GM23338 (cell line): Measurements from ENCODE around the gene ERC1. TPM values are rescaled to one million over a fixed set of nuclear protein-coding genes. Genes with fewer than 3 reads are reported as not detected.

Source experiments
- ATAC-seq: fragments of 200-7000 bp; cut with Tn5 transposase; 3 replicates; pipeline ENCODE4 v1.9.1; 2020
- DNase-seq: peaks from one replicate; pipeline ENCODE4 v3.0.0-alpha.2; 2015; ENCODE audit warnings: low spot score
- H2AFZ ChIP-seq: fragments of 200-600 bp; sonication (generic); 2 replicates; pipeline ENCODE4 v1.8.0; 2016; ENCODE audit warnings: antibody characterized with exemption, mild to moderate bottlenecking, moderate library complexity
- H3F3A ChIP-seq: fragments of 200-600 bp; sonication (generic); replicated peaks from 2 replicates; pipeline ENCODE4 v1.8.0; 2017; ENCODE audit warnings: antibody characterized with exemption, mixed run types, low read depth
- H3K27ac ChIP-seq: fragments of 200-600 bp; sonication (generic); 2 replicates; pipeline ENCODE4 v1.6.1; 2016; ENCODE audit warnings: low read depth
- H3K27me3 ChIP-seq: fragments of 200-600 bp; sonication (generic); 2 replicates; pipeline ENCODE4 v1.8.0; 2016; ENCODE audit warnings: mild to moderate bottlenecking, mixed run types, moderate library complexity; ENCODE audit not compliant: insufficient read depth
- H3K36me3 ChIP-seq: fragments of 200-600 bp; sonication (generic); 2 replicates; pipeline ENCODE4 v1.8.0; 2016; ENCODE audit warnings: mild to moderate bottlenecking; ENCODE audit not compliant: insufficient read depth
- H3K4me1 ChIP-seq: fragments of 200-600 bp; sonication (generic); 2 replicates; pipeline ENCODE4 v1.8.0; 2016; ENCODE audit warnings: mild to moderate bottlenecking, moderate library complexity; ENCODE audit not compliant: insufficient read depth
- H3K4me2 ChIP-seq: fragments of 200-600 bp; sonication (generic); 2 replicates; pipeline ENCODE4 v1.7.1; 2017; ENCODE audit warnings: mixed run types
- H3K4me3 ChIP-seq: fragments of 200-600 bp; sonication (generic); 2 replicates; pipeline ENCODE4 v1.6.1; 2016; ENCODE audit warnings: mixed run types
- H3K79me2 ChIP-seq: fragments of 200-600 bp; sonication (generic); replicated peaks from 2 replicates; pipeline ENCODE4 v1.8.0; 2017; ENCODE audit warnings: mild to moderate bottlenecking; ENCODE audit not compliant: insufficient read depth
- H3K9me2 ChIP-seq: fragments of 200-600 bp; sonication (generic); 2 replicates; pipeline ENCODE4 v1.8.0; 2017; ENCODE audit not compliant: insufficient read depth
- H4K20me1 ChIP-seq: fragments of 200-600 bp; sonication (generic); replicated peaks from 2 replicates; pipeline ENCODE4 v1.8.0; 2017; ENCODE audit warnings: mild to moderate bottlenecking; ENCODE audit not compliant: insufficient read depth
- H3K27ac Mint-ChIP-seq: 2 replicates; pipeline ENCODE4 v1.8.0; 2020; ENCODE audit warnings: inconsistent platforms, mild to moderate bottlenecking, moderate library complexity, mixed read lengths
- H3K27me3 Mint-ChIP-seq: 3 replicates; pipeline ENCODE4 v1.8.0; 2022; ENCODE audit warnings: low read depth, mild to moderate bottlenecking, moderate library complexity, mixed read lengths, inconsistent platforms; ENCODE audit not compliant: insufficient read depth, poor library complexity
- H3K36me3 Mint-ChIP-seq: 3 replicates; pipeline ENCODE4 v1.8.0; 2021; ENCODE audit warnings: low read depth, mild to moderate bottlenecking, inconsistent platforms, moderate library complexity, mixed read lengths
- H3K4me1 Mint-ChIP-seq: 3 replicates; pipeline ENCODE4 v1.8.0; 2020; ENCODE audit warnings: mild to moderate bottlenecking, inconsistent platforms, mixed read lengths
- H3K4me3 Mint-ChIP-seq: 3 replicates; pipeline ENCODE4 v1.8.0; 2021; ENCODE audit warnings: moderate library complexity, mild to moderate bottlenecking, inconsistent platforms, mixed read lengths
- H3K9me3 Mint-ChIP-seq: 3 replicates; pipeline ENCODE4 v1.8.0; 2020; ENCODE audit warnings: moderate library complexity, mild to moderate bottlenecking, inconsistent platforms, mixed read lengths
- CREB1 ChIP-seq: fragments of 250-450 bp; sonication (Bioruptor Pico); IDR thresholded peaks from 2 replicates; pipeline ENCODE4 v1.5.0; 2020; ENCODE audit warnings: low read depth, mild to moderate bottlenecking, moderate library complexity
- CTCF ChIP-seq, 2 experiments: fragments of 200-600 bp in 1 of 2; sonication (generic) in 1 of 2; conservative IDR thresholded peaks; 2 replicates each; pipeline versions ENCODE4 v1.5.1 to v1.6.1; 2016 to 2017; ENCODE audit warnings: antibody characterized with exemption in 2 of 2, low read depth in 2 of 2, mild to moderate bottlenecking in 2 of 2, moderate library complexity in 1 of 2
- EZH2 ChIP-seq: fragments of 200-600 bp; sonication (generic); IDR thresholded peaks from one replicate; pipeline ENCODE4 v1.8.0; 2017; ENCODE audit warnings: antibody characterized with exemption, mild to moderate bottlenecking, low read depth; ENCODE audit not compliant: unreplicated experiment
- JUNB ChIP-seq: IDR thresholded peaks from one replicate; pipeline ENCODE4 v1.6.1; 2016; ENCODE audit warnings: antibody characterized with exemption; ENCODE audit not compliant: unreplicated experiment
- POLR2AphosphoS5 ChIP-seq: IDR thresholded peaks from 2 replicates; pipeline ENCODE4 v1.6.1; 2016; ENCODE audit warnings: antibody characterized with exemption, low read depth
- STAT1 ChIP-seq: IDR thresholded peaks from one replicate; pipeline ENCODE4 v1.6.1; 2016; ENCODE audit warnings: antibody characterized with exemption; ENCODE audit not compliant: unreplicated experiment
- ZNF114 ChIP-seq: fragments of 250-450 bp; sonication (Bioruptor Pico); IDR thresholded peaks from 2 replicates; pipeline ENCODE4 v1.5.0; 2020; ENCODE audit warnings: mild to moderate bottlenecking, moderate library complexity
- ZNF331 ChIP-seq: fragments of 250-450 bp; sonication (Bioruptor Pico); IDR thresholded peaks from 2 replicates; pipeline ENCODE4 v1.5.0; 2020; ENCODE audit warnings: low read depth, mild to moderate bottlenecking, moderate library complexity
- polyA plus RNA-seq: library from polyadenylated mRNA; unstranded; fragments of >200 nt; fragmentation: Nextera tagmentation; extraction: Ambion mirVana; gene quantifications from 2 replicates; pipeline ENCODE4 v1.2.1, GENCODE V29; 2016
- total RNA-seq: library from RNA; depleted of rRNA; stranded (reverse); fragments of >200 nt; shearing (Covaris generic); gene quantifications from 2 replicates; pipeline ENCODE4 v1.2.3, GENCODE V29; 2014
- TF ChIP-seq, protein P1 (sequence below): IDR thresholded peaks from one replicate; pipeline ENCODE4 v1.6.1; 2018; ENCODE audit warnings: antibody characterized with exemption; ENCODE audit not compliant: unreplicated experiment
- TF ChIP-seq, protein P2 (sequence below): fragments of 250-450 bp; sonication (Bioruptor Pico); IDR thresholded peaks from 2 replicates; pipeline ENCODE4 v1.5.0; 2020; ENCODE audit warnings: mild to moderate bottlenecking, moderate library complexity

Gene ERC1
- total and polyA plus RNA-seq, 2 experiments from 2014 or later = 28.1 to 35.3 TPM

GRCh38 chr12:1517734-1518525 is 526.9 kb downstream of the ERC1 start:
- H3K27me3 Mint-ChIP-seq = peaks cover 16% of the 10 kb centered on the region
- DNase-seq (no peak), ATAC-seq (no peak)
- H3K36me3 Mint-ChIP-seq = peaks cover 4% of the 10 kb centered on the region; the same call in 1 of the 3 replicates
- H3K36me3 ChIP-seq = no peaks in the 10 kb centered on the region
- no peaks in the 10 kb centered on the region for H3K9me2 ChIP-seq
- H3K4me3 ChIP-seq = no peak overlapping the region
- H3K27ac ChIP-seq = no peak overlapping the region
- TF ChIP-seq CTCF (conservative IDR thresholded peaks at IDR 0.05; ENCODE audit: low read depth in 2 of 2) (no peak), ZNF114 (CRISPR knock-in tag) (no peak), STAT1 (no peak), JUNB (no peak), EZH2 (no peak), POLR2AphosphoS5 (no peak), ZNF331 (CRISPR knock-in tag) (no peak), CREB1 (CRISPR knock-in tag) (no peak)
- TF ChIP-seq, protein P1, sequence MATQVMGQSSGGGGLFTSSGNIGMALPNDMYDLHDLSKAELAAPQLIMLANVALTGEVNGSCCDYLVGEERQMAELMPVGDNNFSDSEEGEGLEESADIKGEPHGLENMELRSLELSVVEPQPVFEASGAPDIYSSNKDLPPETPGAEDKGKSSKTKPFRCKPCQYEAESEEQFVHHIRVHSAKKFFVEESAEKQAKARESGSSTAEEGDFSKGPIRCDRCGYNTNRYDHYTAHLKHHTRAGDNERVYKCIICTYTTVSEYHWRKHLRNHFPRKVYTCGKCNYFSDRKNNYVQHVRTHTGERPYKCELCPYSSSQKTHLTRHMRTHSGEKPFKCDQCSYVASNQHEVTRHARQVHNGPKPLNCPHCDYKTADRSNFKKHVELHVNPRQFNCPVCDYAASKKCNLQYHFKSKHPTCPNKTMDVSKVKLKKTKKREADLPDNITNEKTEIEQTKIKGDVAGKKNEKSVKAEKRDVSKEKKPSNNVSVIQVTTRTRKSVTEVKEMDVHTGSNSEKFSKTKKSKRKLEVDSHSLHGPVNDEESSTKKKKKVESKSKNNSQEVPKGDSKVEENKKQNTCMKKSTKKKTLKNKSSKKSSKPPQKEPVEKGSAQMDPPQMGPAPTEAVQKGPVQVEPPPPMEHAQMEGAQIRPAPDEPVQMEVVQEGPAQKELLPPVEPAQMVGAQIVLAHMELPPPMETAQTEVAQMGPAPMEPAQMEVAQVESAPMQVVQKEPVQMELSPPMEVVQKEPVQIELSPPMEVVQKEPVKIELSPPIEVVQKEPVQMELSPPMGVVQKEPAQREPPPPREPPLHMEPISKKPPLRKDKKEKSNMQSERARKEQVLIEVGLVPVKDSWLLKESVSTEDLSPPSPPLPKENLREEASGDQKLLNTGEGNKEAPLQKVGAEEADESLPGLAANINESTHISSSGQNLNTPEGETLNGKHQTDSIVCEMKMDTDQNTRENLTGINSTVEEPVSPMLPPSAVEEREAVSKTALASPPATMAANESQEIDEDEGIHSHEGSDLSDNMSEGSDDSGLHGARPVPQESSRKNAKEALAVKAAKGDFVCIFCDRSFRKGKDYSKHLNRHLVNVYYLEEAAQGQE = no peak
- TF ChIP-seq, protein P2, sequence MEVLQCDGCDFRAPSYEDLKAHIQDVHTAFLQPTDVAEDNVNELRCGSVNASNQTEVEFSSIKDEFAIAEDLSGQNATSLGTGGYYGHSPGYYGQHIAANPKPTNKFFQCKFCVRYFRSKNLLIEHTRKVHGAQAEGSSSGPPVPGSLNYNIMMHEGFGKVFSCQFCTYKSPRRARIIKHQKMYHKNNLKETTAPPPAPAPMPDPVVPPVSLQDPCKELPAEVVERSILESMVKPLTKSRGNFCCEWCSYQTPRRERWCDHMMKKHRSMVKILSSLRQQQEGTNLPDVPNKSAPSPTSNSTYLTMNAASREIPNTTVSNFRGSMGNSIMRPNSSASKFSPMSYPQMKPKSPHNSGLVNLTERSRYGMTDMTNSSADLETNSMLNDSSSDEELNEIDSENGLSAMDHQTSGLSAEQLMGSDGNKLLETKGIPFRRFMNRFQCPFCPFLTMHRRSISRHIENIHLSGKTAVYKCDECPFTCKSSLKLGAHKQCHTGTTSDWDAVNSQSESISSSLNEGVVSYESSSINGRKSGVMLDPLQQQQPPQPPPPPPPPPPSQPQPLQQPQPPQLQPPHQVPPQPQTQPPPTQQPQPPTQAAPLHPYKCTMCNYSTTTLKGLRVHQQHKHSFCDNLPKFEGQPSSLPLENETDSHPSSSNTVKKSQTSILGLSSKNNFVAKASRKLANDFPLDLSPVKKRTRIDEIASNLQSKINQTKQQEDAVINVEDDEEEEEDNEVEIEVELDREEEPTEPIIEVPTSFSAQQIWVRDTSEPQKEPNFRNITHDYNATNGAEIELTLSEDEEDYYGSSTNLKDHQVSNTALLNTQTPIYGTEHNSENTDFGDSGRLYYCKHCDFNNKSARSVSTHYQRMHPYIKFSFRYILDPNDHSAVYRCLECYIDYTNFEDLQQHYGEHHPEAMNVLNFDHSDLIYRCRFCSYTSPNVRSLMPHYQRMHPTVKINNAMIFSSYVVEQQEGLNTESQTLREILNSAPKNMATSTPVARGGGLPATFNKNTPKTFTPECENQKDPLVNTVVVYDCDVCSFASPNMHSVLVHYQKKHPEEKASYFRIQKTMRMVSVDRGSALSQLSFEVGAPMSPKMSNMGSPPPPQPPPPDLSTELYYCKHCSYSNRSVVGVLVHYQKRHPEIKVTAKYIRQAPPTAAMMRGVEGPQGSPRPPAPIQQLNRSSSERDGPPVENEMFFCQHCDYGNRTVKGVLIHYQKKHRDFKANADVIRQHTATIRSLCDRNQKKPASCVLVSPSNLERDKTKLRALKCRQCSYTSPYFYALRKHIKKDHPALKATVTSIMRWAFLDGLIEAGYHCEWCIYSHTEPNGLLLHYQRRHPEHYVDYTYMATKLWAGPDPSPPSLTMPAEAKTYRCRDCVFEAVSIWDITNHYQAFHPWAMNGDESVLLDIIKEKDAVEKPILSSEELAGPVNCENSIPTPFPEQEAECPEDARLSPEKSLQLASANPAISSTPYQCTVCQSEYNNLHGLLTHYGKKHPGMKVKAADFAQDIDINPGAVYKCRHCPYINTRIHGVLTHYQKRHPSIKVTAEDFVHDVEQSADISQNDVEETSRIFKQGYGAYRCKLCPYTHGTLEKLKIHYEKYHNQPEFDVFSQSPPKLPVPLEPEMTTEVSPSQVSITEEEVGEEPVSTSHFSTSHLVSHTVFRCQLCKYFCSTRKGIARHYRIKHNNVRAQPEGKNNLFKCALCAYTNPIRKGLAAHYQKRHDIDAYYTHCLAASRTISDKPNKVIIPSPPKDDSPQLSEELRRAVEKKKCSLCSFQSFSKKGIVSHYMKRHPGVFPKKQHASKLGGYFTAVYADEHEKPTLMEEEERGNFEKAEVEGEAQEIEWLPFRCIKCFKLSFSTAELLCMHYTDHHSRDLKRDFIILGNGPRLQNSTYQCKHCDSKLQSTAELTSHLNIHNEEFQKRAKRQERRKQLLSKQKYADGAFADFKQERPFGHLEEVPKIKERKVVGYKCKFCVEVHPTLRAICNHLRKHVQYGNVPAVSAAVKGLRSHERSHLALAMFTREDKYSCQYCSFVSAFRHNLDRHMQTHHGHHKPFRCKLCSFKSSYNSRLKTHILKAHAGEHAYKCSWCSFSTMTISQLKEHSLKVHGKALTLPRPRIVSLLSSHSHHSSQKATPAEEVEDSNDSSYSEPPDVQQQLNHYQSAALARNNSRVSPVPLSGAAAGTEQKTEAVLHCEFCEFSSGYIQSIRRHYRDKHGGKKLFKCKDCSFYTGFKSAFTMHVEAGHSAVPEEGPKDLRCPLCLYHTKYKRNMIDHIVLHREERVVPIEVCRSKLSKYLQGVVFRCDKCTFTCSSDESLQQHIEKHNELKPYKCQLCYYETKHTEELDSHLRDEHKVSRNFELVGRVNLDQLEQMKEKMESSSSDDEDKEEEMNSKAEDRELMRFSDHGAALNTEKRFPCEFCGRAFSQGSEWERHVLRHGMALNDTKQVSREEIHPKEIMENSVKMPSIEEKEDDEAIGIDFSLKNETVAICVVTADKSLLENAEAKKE = no peak
- no peak overlapping the region for H3K4me2 ChIP-seq
- no peak overlapping the region for H2AFZ ChIP-seq
- peaks cover 6% of the 10 kb centered on the region; the same call in 2 of the 3 replicates for H3K9me3 Mint-ChIP-seq
- H3K79me2 ChIP-seq = no peaks in the 10 kb centered on the region
- H3F3A ChIP-seq = 0 out of 2 replicates have a peak, but pooled peaks cover 4% of the 10 kb centered on the region
- no peaks in the 10 kb centered on the region for H3K27me3 ChIP-seq
- H3K4me1 Mint-ChIP-seq = peaks cover 11% of the 10 kb centered on the region
- H3K4me1 ChIP-seq = peaks cover 10% of the 10 kb centered on the region
- no peak overlapping the region for H3K27ac Mint-ChIP-seq
- no peak overlapping the region for H3K4me3 Mint-ChIP-seq
- no peaks in the 10 kb centered on the region for H4K20me1 ChIP-seq
